GM23338 (cell line): ENCODE data around the gene PPM1L.

Source experiments
- CREB1 ChIP-seq: fragments of 250-450 bp; sonication (Bioruptor Pico); IDR thresholded peaks from 2 replicates; pipeline ENCODE4 v1.5.0; 2020; ENCODE audit warnings: low read depth, mild to moderate bottlenecking, moderate library complexity
- ETS1 ChIP-seq: IDR thresholded peaks from 2 replicates; pipeline ENCODE4 v1.6.1; 2016; ENCODE audit warnings: antibody characterized with exemption
- EZH2 ChIP-seq: fragments of 200-600 bp; sonication (generic); IDR thresholded peaks from one replicate; pipeline ENCODE4 v1.8.0; 2017; ENCODE audit warnings: antibody characterized with exemption, mild to moderate bottlenecking, low read depth; ENCODE audit not compliant: unreplicated experiment
- EZH2phosphoT487 ChIP-seq: fragments of 200-600 bp; sonication (generic); IDR thresholded peaks from one replicate; pipeline ENCODE4 v1.8.1; 2018; ENCODE audit warnings: antibody characterized with exemption; ENCODE audit not compliant: unreplicated experiment
- POLR2AphosphoS5 ChIP-seq: IDR thresholded peaks from 2 replicates; pipeline ENCODE4 v1.6.1; 2016; ENCODE audit warnings: antibody characterized with exemption, low read depth
- STAT1 ChIP-seq: IDR thresholded peaks from one replicate; pipeline ENCODE4 v1.6.1; 2016; ENCODE audit warnings: antibody characterized with exemption; ENCODE audit not compliant: unreplicated experiment
- TF ChIP-seq, protein P1 (sequence below), 2 experiments: fragments of 200-600 bp in 1 of 2; sonication (generic) in 1 of 2; conservative IDR thresholded peaks; 2 replicates each; pipeline versions ENCODE4 v1.5.1 to v1.6.1; 2016 to 2017; ENCODE audit warnings: antibody characterized with exemption in 2 of 2, low read depth in 2 of 2, mild to moderate bottlenecking in 2 of 2, moderate library complexity in 1 of 2

- TF ChIP-seq, protein P1, sequence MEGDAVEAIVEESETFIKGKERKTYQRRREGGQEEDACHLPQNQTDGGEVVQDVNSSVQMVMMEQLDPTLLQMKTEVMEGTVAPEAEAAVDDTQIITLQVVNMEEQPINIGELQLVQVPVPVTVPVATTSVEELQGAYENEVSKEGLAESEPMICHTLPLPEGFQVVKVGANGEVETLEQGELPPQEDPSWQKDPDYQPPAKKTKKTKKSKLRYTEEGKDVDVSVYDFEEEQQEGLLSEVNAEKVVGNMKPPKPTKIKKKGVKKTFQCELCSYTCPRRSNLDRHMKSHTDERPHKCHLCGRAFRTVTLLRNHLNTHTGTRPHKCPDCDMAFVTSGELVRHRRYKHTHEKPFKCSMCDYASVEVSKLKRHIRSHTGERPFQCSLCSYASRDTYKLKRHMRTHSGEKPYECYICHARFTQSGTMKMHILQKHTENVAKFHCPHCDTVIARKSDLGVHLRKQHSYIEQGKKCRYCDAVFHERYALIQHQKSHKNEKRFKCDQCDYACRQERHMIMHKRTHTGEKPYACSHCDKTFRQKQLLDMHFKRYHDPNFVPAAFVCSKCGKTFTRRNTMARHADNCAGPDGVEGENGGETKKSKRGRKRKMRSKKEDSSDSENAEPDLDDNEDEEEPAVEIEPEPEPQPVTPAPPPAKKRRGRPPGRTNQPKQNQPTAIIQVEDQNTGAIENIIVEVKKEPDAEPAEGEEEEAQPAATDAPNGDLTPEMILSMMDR (conservative IDR thresholded peaks at IDR 0.05; ENCODE audit: low read depth in 2 of 2) = no peak
- no peak for TF ChIP-seq STAT1
- TF ChIP-seq POLR2AphosphoS5 = no peak
- no peak for TF ChIP-seq EZH2
- TF ChIP-seq EZH2phosphoT487 = no peak
- no peak for TF ChIP-seq ETS1
- TF ChIP-seq CREB1 (CRISPR knock-in tag) = no peak
Measured at GRCh38 chr3:161107311-161107710, 351.3 kb downstream of the PPM1L start.
